RWPE2 (cell line): ENCODE results near the gene CDX1.

Experiments used
- ATAC-seq: fragments of 200-7000 bp; cut with Tn5 transposase; 3 replicates; pipeline ENCODE4 v1.9.1; 2021; ENCODE audit warnings: low read depth
- DNase-seq: peaks from one replicate; pipeline ENCODE4 v3.0.0-alpha.2; 2020; ENCODE audit warnings: low spot score
- H3K27ac ChIP-seq: fragments of 450-650 bp; 2 replicates; pipeline ENCODE4 v1.5.1; 2017; ENCODE audit warnings: mild to moderate bottlenecking; ENCODE audit not compliant: poor library complexity, severe bottlenecking
- H3K27me3 ChIP-seq: fragments of 250-450 bp; sonication (Bioruptor Pico); 2 replicates; pipeline ENCODE4 v1.5.1; 2021; ENCODE audit warnings: mild to moderate bottlenecking, moderate library complexity; ENCODE audit not compliant: insufficient read depth, poor library complexity, severe bottlenecking
- H3K36me3 ChIP-seq: fragments of 250-450 bp; sonication (Bioruptor Pico); 2 replicates; pipeline ENCODE4 v1.5.1; 2020; ENCODE audit warnings: low read depth, mild to moderate bottlenecking, moderate library complexity
- H3K4me1 ChIP-seq: fragments of 250-450 bp; sonication (Bioruptor Pico); 2 replicates; pipeline ENCODE4 v1.5.1; 2021; ENCODE audit warnings: mild to moderate bottlenecking, moderate library complexity; ENCODE audit not compliant: insufficient read depth, poor library complexity, severe bottlenecking
- H3K4me3 ChIP-seq: fragments of 250-450 bp; sonication (Bioruptor Pico); 2 replicates; pipeline ENCODE4 v1.5.1; 2021; ENCODE audit warnings: mild to moderate bottlenecking, moderate library complexity; ENCODE audit not compliant: severe bottlenecking
- H3K9me3 ChIP-seq: fragments of 250-450 bp; sonication (Bioruptor Pico); 2 replicates; pipeline ENCODE4 v1.5.1; 2021; ENCODE audit warnings: mild to moderate bottlenecking, moderate library complexity; ENCODE audit not compliant: severe bottlenecking
- TF ChIP-seq, protein P1 (sequence below): fragments of 450-650 bp; IDR thresholded peaks from one replicate; pipeline ENCODE4 v1.5.1; 2017; ENCODE audit warnings: mild to moderate bottlenecking, moderate library complexity; ENCODE audit not compliant: poor library complexity, severe bottlenecking

Gene CDX1

DNA sequence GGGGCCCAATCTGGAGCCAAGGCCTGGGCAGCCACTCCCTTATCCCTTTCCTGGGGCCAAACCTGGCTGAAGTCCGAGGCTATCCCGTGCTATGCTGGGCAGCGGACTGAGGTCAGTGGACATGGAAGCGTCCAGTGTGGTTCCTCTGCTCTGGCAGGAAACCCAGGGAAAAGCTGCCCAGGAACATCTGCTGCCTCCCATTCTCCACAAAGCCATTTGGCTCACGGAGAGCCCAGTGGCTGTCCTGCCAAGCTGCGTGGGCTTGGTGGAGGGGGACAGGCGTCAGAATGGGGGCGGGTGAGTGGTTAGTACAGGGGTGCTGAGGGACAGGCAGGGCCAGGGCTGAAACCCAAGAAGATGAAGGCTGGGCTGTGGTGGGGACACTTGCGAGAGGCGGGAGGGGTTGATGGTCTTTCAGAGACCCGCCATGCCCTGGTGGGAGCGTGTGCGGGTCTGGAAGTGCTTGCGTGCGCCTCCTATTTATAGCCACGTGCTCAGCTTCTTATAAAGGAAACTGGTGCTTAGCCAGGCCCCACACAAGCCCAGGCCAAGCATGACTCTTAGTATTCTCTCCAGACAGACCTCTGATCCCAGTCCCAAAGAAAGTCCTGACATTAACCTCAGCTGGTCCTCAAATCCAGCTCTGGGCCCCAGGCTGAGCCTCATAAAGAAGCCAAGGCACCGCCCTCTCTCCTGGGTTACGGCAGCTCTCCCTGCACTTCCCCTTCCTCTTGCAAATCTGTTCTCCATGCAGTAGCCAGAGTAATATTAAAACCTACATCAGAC, 13.9 kb downstream of the CDX1 start:
- DNase-seq (no peak), ATAC-seq (no peak)
- Histone ChIP-seq H3K9me3 (no peaks in the 10 kb centered on the region), H3K27me3 (no peaks in the 10 kb centered on the region), H3K4me1 (no peaks in the 10 kb centered on the region), H3K4me3 (no peak overlapping the region), H3K27ac (no peak overlapping the region), H3K36me3 (no peaks in the 10 kb centered on the region)
- TF ChIP-seq, protein P1, sequence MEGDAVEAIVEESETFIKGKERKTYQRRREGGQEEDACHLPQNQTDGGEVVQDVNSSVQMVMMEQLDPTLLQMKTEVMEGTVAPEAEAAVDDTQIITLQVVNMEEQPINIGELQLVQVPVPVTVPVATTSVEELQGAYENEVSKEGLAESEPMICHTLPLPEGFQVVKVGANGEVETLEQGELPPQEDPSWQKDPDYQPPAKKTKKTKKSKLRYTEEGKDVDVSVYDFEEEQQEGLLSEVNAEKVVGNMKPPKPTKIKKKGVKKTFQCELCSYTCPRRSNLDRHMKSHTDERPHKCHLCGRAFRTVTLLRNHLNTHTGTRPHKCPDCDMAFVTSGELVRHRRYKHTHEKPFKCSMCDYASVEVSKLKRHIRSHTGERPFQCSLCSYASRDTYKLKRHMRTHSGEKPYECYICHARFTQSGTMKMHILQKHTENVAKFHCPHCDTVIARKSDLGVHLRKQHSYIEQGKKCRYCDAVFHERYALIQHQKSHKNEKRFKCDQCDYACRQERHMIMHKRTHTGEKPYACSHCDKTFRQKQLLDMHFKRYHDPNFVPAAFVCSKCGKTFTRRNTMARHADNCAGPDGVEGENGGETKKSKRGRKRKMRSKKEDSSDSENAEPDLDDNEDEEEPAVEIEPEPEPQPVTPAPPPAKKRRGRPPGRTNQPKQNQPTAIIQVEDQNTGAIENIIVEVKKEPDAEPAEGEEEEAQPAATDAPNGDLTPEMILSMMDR = no peak

DNA sequence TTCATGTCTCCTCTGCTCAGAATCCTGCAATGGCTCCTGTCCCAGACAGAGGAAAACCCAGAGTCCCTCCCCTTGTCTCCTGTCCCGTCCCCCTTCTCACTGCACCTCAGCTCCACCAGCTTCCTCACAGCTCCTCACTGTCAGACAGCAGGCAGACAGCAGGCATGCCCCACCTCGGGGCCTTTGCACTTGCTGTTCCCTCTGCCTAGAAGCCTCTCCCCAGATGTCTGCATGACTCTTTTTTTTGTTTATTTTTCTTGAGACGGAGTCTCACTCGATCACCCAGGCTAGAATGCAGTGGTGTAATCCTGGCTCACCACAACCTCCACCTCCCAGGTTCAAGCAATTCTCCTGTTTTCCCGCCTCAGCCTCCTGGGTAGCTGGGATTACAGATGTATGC, 14.4 kb downstream of the CDX1 start:
- Histone ChIP-seq H3K4me3 (no peak overlapping the region), H3K36me3 (no peaks in the 10 kb centered on the region), H3K27me3 (no peaks in the 10 kb centered on the region), H3K27ac (no peak overlapping the region), H3K9me3 (no peaks in the 10 kb centered on the region), H3K4me1 (no peaks in the 10 kb centered on the region)
- ATAC-seq = no peak
- DNase-seq = no peak
- TF ChIP-seq, protein P1 = no peak

DNA sequence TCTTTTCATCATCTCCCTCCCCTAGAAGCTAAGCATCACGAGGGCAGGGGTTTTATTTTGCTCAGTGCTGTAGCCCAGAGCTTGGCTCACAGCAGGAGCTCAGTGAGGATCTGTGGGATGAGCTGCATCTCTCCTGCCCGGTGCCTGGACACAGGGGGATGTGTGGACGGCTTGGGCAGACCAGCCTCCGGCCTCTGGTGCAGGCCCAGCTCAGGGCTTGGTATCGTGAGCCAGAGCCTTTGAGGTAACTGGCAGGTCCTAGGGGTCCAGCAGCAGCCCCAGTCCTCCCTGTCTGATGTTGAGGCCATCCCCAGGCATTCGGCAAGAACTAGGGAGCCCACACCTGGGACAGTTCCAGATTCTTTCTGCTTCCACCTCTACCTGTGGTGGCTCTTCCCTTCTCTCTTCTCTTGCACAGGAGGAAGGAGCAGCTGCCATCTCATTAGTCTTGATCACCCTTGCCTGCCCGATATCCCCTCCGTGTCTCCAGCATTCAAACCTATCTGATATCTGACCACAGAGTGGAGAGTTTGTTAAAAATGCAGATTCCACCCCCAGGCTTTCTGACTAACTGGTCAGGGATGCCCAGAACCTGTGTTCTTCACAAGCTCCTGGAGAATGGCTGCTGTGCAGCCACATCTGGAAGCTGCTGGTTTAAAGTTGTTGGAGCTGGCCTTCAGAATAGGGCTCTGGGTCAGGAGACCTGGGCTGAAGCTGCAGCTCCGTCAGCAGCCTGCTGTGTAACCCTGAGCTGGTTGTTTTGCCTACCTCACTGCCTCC, 15.4 kb downstream of the CDX1 start:
- DNase-seq (no peak), ATAC-seq (no peak)
- Histone ChIP-seq H3K27me3 (no peaks in the 10 kb centered on the region), H3K27ac (no peak overlapping the region), H3K4me1 (no peaks in the 10 kb centered on the region), H3K9me3 (no peaks in the 10 kb centered on the region), H3K4me3 (no peak overlapping the region), H3K36me3 (no peaks in the 10 kb centered on the region)
- TF ChIP-seq, protein P1 = no peak

DNA sequence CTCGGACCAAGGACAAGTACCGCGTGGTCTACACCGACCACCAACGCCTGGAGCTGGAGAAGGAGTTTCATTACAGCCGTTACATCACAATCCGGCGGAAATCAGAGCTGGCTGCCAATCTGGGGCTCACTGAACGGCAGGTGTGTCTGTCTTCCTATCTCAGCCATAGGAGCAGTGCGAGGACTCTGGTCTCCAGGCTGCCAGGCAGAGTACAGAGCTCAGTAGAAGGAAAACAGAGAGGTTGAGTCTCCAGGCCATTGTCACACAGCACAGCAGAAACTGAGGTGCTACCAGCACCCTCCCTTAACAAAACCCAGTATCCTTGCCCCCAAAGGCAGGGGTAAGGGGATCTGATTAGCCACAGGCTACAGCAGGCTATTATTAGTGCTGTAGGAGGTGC, 16.2 kb downstream of the CDX1 start:
- no peak for DNase-seq
- Histone ChIP-seq H3K36me3 (no peaks in the 10 kb centered on the region), H3K27me3 (peaks cover 2% of the 10 kb centered on the region), H3K4me1 (no peaks in the 10 kb centered on the region), H3K9me3 (no peaks in the 10 kb centered on the region), H3K27ac (no peak overlapping the region), H3K4me3 (no peak overlapping the region)
- no peak for ATAC-seq
- TF ChIP-seq, protein P1 = no peak
